ENCODE measurements around the gene ADORA3.

The ADORA3 gene

GRCh38 chr1:111474106-111474505 lies 29.3 kb downstream of the ADORA3 start:
- H3K27ac Mint-ChIP-seq, result peak overlapping the region; percentile 94
- peaks cover 61% of the 10 kb centered on the region for H3K4me1 Mint-ChIP-seq (ENCODE audit: low read depth)
- H3K27me3 Mint-ChIP-seq, result no peaks in the 10 kb centered on the region
- H3K4me3 Mint-ChIP-seq, result peak overlapping the region; percentile 89
- peaks cover 9% of the 10 kb centered on the region for H3K36me3 Mint-ChIP-seq
- no peaks in the 10 kb centered on the region for H3K9me3 Mint-ChIP-seq (ENCODE audit: low read depth)

DNA sequence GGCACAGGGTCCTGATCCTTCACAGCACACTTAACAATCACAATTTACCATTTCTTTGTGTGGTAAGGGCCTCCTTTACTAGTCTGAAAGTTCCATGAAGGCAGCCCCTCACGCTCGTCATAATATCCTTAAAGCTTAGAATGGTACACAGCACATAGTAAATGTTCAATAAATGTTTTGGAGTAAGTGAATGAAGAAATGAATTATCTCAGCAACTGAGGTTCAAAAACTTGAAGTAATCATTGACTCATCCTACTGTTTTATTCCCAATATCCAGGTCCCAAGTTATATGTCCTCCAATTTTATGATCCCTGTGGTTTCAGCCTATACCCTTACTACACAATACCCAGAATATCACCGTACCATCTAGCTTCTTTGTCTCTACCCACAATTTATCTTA lies 31.9 kb downstream of the ADORA3 start:
- H3K9me3 Mint-ChIP-seq (ENCODE audit: low read depth), result no peaks in the 10 kb centered on the region
- peaks cover 44% of the 10 kb centered on the region for H3K4me1 Mint-ChIP-seq (ENCODE audit: low read depth)
- H3K36me3 Mint-ChIP-seq, result peaks cover 7% of the 10 kb centered on the region
- H3K27ac Mint-ChIP-seq, result no peak overlapping the region
- no peaks in the 10 kb centered on the region for H3K27me3 Mint-ChIP-seq
- H3K4me3 Mint-ChIP-seq, result no peak overlapping the region

DNA sequence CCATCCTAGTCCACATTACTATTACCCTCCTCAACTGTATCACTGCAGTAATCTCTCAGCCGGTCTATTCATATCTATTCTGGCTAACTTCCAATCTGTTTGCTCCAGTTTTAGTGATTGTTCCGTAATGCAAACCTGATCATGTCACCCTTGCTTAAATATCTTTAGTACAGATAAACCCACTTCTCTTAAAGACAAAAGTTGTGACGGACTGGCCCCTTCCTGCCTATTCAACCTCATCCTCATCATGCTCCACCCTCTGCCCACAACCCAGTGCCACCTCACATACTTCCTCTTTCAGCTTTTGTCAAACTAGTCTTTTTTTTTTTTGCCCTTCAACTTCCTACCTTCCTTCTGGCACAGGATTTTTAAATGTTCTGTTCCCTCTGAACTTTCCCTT lies 32.4 kb downstream of the ADORA3 start:
- no peaks in the 10 kb centered on the region for H3K9me3 Mint-ChIP-seq (ENCODE audit: low read depth)
- peaks cover 39% of the 10 kb centered on the region for H3K4me1 Mint-ChIP-seq (ENCODE audit: low read depth)
- H3K27me3 Mint-ChIP-seq, result no peaks in the 10 kb centered on the region
- peaks cover 7% of the 10 kb centered on the region for H3K36me3 Mint-ChIP-seq
- no peak overlapping the region for H3K4me3 Mint-ChIP-seq
- H3K27ac Mint-ChIP-seq, result no peak overlapping the region

DNA sequence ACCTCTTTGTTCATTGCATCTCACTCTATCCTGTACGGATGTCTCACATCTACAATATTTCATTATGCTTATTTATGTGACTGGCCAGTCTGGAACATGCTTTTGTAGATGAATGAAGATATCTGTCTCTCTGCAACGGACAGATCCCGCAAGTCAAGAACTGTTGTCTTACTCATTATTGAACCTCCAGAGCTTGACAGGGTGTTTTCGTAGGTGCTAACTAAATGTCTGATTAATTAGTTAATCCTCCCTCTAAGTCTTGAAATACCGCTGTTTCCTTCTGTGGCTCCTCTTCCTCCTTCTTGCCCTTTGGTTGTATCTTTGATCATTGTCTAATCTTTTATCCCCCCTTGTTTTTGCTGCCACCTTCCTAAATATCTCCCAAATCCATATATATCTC lies 32.8 kb downstream of the ADORA3 start:
- Mint-ChIP-seq H3K4me1 (ENCODE audit: low read depth) (peaks cover 35% of the 10 kb centered on the region), H3K36me3 (peaks cover 7% of the 10 kb centered on the region), H3K4me3 (no peak overlapping the region), H3K27ac (no peak overlapping the region), H3K9me3 (ENCODE audit: low read depth) (no peaks in the 10 kb centered on the region), H3K27me3 (no peaks in the 10 kb centered on the region)

- no peaks in the 10 kb centered on the region for H3K9me3 Mint-ChIP-seq (ENCODE audit: low read depth)
- peaks cover 32% of the 10 kb centered on the region for H3K4me1 Mint-ChIP-seq (ENCODE audit: low read depth)
- no peak overlapping the region for H3K27ac Mint-ChIP-seq
- peaks cover 11% of the 10 kb centered on the region for H3K36me3 Mint-ChIP-seq
- H3K4me3 Mint-ChIP-seq, result no peak overlapping the region
- H3K27me3 Mint-ChIP-seq, result no peaks in the 10 kb centered on the region
Measured at GRCh38 chr1:111469539-111469938, 33.9 kb downstream of the ADORA3 start.

DNA sequence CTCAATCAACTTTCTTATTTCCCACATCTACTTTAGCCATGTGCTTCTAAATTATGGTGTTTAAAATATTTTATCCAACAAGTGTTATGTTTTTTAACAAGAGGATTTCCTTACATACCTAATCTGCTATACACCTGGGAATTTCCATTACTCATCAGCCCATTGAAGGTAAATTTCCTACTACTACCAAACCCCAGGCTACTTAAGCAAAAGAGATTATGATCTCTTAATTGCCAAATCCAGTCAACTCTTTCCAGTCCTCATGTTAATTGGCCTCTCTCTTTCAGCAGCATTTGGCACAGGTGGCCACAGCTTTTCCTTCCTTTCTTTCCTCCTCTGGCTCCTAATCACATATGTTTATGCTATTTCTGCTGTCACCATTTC lies 34.7 kb downstream of the ADORA3 start:
- Mint-ChIP-seq H3K36me3 (peaks cover 11% of the 10 kb centered on the region), H3K9me3 (ENCODE audit: low read depth) (no peaks in the 10 kb centered on the region), H3K27me3 (no peaks in the 10 kb centered on the region), H3K4me3 (no peak overlapping the region), H3K4me1 (ENCODE audit: low read depth) (peaks cover 32% of the 10 kb centered on the region), H3K27ac (no peak overlapping the region)

DNA sequence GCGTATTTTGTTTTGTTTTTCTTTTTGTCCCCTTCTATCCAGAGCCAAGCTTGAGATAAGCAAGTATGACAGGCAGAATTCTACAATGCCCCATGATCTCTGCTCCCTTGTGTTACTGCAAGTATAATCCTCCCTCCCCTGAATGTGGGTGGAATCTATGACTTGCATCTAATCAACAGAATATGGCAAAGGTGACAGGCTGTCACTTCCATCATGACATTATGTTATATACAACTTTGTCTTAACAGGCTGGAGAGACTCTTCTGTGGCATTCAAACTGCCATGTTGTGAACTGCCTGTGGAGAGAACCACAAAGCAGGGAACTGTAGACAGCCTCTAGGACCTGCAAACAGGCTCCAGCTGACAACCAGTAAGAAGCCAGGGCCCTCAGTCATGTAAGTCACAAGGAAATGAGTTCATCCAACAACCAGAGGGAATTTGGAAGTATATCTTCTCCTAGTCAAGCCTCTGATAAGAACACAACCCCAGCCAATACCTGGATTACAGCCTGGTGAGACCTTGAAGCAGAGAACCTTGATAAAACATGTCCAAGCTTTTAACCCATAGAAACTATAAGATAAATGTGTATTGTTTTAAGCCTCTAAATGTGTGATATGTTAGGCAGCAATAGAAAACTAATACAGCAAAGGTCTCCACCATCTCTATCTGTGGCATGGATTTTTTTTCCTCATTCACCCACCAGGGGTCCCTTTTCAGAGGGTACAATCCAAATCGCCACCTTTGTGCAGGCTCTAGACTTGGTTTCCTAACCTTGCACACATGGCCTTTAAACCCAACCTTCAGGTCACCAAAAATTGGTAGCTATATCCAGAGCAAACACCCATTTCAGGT lies 35.3 kb downstream of the ADORA3 start:
- H3K9me3 Mint-ChIP-seq (ENCODE audit: low read depth), result peaks cover 4% of the 10 kb centered on the region
- no peak overlapping the region for H3K4me3 Mint-ChIP-seq
- H3K36me3 Mint-ChIP-seq, result peaks cover 15% of the 10 kb centered on the region
- H3K4me1 Mint-ChIP-seq (ENCODE audit: low read depth), result peaks cover 32% of the 10 kb centered on the region
- no peaks in the 10 kb centered on the region for H3K27me3 Mint-ChIP-seq
- peak overlapping the region; percentile 84 for H3K27ac Mint-ChIP-seq

DNA sequence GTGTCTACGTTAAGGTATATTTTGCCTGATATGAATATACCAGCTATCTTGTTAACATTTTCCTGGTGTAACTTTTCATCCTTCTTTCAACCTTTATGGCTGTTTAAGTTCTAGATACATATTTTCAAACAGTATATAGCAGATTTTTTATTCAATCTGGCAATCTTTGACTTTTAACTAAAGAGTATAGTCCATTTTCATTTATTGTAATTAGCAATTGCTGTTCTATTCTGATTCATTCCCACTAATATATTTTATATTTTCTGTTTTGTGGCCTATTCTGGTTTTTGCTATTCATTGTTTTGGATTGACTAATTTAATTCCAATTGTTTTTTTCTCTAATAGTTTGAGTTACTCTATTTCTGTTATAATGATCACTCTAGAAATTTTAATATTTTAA lies 37.0 kb downstream of the ADORA3 start:
- Mint-ChIP-seq H3K36me3 (peaks cover 17% of the 10 kb centered on the region), H3K27me3 (no peaks in the 10 kb centered on the region), H3K27ac (no peak overlapping the region), H3K4me3 (no peak overlapping the region), H3K9me3 (ENCODE audit: low read depth) (peaks cover 5% of the 10 kb centered on the region), H3K4me1 (ENCODE audit: low read depth) (peaks cover 25% of the 10 kb centered on the region)

DNA sequence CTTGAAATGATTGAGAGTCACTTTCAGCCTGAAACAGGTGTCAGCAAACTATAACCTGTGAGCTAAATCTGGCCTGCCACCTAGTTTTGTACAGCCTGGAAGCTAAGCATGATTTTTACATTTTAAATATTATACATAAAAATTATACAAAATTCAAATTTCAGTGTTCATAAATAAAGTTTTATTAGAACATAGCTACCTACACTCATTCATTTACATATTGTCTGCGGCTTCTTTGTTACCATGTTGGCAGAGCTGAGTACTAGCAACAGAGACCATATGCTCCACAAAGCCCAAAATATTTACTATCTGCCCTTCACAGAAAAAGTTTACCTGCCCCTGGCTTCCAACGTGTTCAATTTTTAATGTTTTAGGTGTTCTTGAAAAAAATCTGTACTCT lies 37.7 kb downstream of the ADORA3 start:
- Mint-ChIP-seq H3K4me1 (ENCODE audit: low read depth) (peaks cover 25% of the 10 kb centered on the region), H3K4me3 (no peak overlapping the region), H3K27me3 (no peaks in the 10 kb centered on the region), H3K9me3 (ENCODE audit: low read depth) (peaks cover 5% of the 10 kb centered on the region), H3K36me3 (peaks cover 17% of the 10 kb centered on the region), H3K27ac (no peak overlapping the region)

GRCh38 chr1:111463029-111463683 lies 40.3 kb downstream of the ADORA3 start:
- Mint-ChIP-seq H3K4me1 (ENCODE audit: low read depth) (peaks cover 30% of the 10 kb centered on the region), H3K9me3 (ENCODE audit: low read depth) (peaks cover 5% of the 10 kb centered on the region), H3K4me3 (no peak overlapping the region), H3K36me3 (peaks cover 21% of the 10 kb centered on the region), H3K27me3 (no peaks in the 10 kb centered on the region), H3K27ac (peak overlapping the region; percentile 64)

GRCh38 chr1:111462370-111463028 lies 40.9 kb downstream of the ADORA3 start:
- Mint-ChIP-seq H3K27ac (no peak overlapping the region), H3K4me3 (no peak overlapping the region), H3K4me1 (ENCODE audit: low read depth) (peaks cover 25% of the 10 kb centered on the region), H3K9me3 (ENCODE audit: low read depth) (peaks cover 5% of the 10 kb centered on the region), H3K36me3 (peaks cover 21% of the 10 kb centered on the region), H3K27me3 (no peaks in the 10 kb centered on the region)

- Mint-ChIP-seq H3K27me3 (no peaks in the 10 kb centered on the region), H3K9me3 (ENCODE audit: low read depth) (peaks cover 5% of the 10 kb centered on the region), H3K27ac (no peak overlapping the region), H3K4me3 (no peak overlapping the region), H3K4me1 (ENCODE audit: low read depth) (peaks cover 27% of the 10 kb centered on the region), H3K36me3 (peaks cover 22% of the 10 kb centered on the region)
Measured at GRCh38 chr1:111461765-111462164, 41.7 kb downstream of the ADORA3 start.

DNA sequence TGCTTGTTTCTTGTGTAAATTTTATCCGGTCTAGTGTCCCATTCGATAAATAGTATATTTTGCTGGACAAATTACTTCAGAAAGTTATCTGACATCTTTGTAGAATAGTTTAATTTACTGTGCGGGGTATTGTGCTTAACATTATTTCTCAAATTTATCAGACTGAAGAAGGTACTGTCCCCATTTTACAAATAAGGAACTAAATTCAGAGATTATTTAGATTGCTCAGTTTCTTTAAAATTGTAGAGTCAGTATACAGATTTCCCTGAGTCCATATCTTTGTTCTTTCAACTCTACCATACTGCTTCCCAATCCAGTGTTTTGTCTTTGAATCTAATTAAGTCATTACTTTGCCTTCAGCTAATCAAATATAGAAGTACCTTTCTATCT lies 47.8 kb downstream of the ADORA3 start:
- H3K27ac Mint-ChIP-seq, result peak overlapping the region; percentile 71
- H3K27me3 Mint-ChIP-seq, result no peaks in the 10 kb centered on the region
- H3K9me3 Mint-ChIP-seq (ENCODE audit: low read depth), result no peaks in the 10 kb centered on the region
- peak overlapping the region; percentile 25 for H3K4me3 Mint-ChIP-seq
- H3K36me3 Mint-ChIP-seq, result peaks cover 21% of the 10 kb centered on the region
- peaks cover 66% of the 10 kb centered on the region for H3K4me1 Mint-ChIP-seq (ENCODE audit: low read depth)

DNA sequence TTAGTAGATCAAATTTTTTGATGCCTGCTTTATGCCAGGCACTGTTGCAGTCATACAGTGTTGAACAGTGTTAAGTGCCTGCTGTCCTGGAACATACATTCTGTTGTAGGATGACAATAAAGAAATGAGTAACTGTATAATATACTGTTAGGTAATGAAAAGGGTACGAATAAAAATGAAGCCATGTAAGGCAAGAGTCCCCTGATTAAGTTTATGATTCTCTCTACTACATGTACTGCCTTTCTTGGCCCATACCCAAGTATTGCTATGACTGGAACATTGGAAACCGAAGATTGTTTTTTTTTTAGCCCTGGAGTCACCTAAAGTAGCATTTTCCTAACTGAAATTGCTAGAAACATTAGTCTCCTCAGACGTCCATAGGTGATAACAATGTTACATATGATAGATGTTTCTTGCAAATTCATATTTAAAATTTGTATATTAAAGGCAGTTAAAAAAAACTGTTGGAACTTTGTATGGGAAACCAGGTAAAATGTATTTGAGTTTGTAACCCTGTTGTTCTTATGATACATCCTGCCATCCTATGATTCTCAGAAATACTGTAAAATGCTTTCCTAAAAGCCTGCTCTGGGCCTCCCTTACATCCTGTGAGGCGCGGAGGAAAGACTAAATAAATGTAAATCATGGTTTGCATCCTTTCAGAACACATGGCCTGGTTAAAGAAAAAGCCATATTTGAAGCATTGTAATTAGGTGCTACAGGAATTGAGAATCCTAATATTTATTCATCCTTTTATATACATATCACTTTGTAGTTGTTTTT lies 48.4 kb downstream of the ADORA3 start:
- H3K36me3 Mint-ChIP-seq, result peaks cover 20% of the 10 kb centered on the region
- H3K27me3 Mint-ChIP-seq, result no peaks in the 10 kb centered on the region
- no peaks in the 10 kb centered on the region for H3K9me3 Mint-ChIP-seq (ENCODE audit: low read depth)
- H3K4me3 Mint-ChIP-seq, result peak overlapping the region; percentile 42
- peaks cover 67% of the 10 kb centered on the region for H3K4me1 Mint-ChIP-seq (ENCODE audit: low read depth)
- peak overlapping the region; percentile 71 for H3K27ac Mint-ChIP-seq
